DOHH2 (cell line): ENCODE data around the gene ZNF180.

Experiments used
- CTCF ChIP-seq: fragments of 200-600 bp; sonication (generic); IDR thresholded peaks from one replicate; pipeline ENCODE4 v1.5.1; 2014; ENCODE audit warnings: antibody characterized with exemption, mild to moderate bottlenecking, low read depth, low read length; ENCODE audit not compliant: poor library complexity, severe bottlenecking
- EZH2phosphoT487 ChIP-seq: fragments of 200-600 bp; sonication (generic); IDR thresholded peaks from 2 replicates; pipeline ENCODE4 v1.6.1; 2017; ENCODE audit warnings: borderline replicate concordance, mild to moderate bottlenecking, antibody characterized with exemption, low read length, moderate library complexity, mixed read lengths

DNA sequence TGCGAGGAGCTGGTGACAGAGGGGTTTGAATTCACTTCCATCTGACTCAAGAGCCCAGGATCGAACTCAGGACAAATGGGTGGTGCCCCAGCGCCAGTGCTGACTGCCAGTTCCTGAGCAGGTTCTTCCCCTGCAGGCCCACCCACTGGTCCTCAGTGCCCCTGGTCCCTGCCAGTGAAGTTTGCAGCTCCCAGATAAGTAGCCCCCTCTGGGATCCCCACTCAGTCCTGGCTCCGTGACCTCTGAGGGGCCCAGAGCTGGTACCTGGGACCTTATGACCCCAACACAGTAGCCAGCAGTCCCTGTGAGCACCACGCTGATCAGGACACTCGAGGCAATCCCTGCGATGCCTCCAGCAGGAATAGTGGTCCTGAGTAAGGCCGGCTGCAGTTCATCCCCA lies 40.4 kb upstream of the ZNF180 start:
- no peak for TF ChIP-seq CTCF
- no peak for TF ChIP-seq EZH2phosphoT487
